Endothelial cell of umbilical vein (primary cell): Measurements from ENCODE around the gene C16orf90. TPM values are rescaled to one million over a fixed set of nuclear protein-coding genes. Genes with fewer than 3 reads are reported as not detected.

Source experiments
- BruUV-seq: library from RNA; stranded (reverse); fragments of 400-500 nt; replicated peaks from 2 replicates; lab custom pipeline; 2021; lab: Mats Ljungman, UMichigan
- CTCF ChIA-PET: fragments of 300-600, 350-600 bp; sonication (Branson Sonifier 250); formaldehyde crosslinking; loops from one replicate; lab custom pipeline; 2021; ENCODE audit warnings: antibody characterized with exemption, inconsistent platforms; lab: Charles Lee
- POLR2A ChIA-PET: fragments of 300-600, 350-600 bp; sonication (Branson Sonifier 250); formaldehyde crosslinking; loops from one replicate; lab custom pipeline; 2021; ENCODE audit warnings: antibody characterized with exemption, inconsistent platforms; lab: Charles Lee
- DNase-seq: peaks from one replicate; pipeline ENCODE4 v3.0.0-alpha.2; 2011; ENCODE audit warnings: low read depth, low spot score
- FAIRE-seq: peaks from 2 replicates; lab custom pipeline; 2011; peaks lifted over from hg19 to GRCh38; lab: Jason Lieb, UNC
- H2AFZ ChIP-seq: 2 replicates; pipeline ENCODE4 v1.6.0; 2012; ENCODE audit warnings: low read depth, low read length, control low read depth, inconsistent platforms
- H3K27ac ChIP-seq: 2 replicates; pipeline ENCODE4 v1.5.1; 2011; ENCODE audit warnings: low read depth, mild to moderate bottlenecking, control low read depth, low read length, moderate library complexity; ENCODE audit not compliant: insufficient read depth
- H3K27me3 ChIP-seq, 2 experiments: 2 replicates each; pipeline versions ENCODE4 v1.6.0 to v1.6.1; 2011; ENCODE audit warnings: low read length in 2 of 2, mixed read lengths in 1 of 2; ENCODE audit not compliant: control insufficient read depth in 2 of 2, insufficient read depth in 2 of 2
- H3K36me3 ChIP-seq, 2 experiments: 2 replicates in 1 of 2; 3 replicates in 1 of 2; pipeline ENCODE4 v1.5.1; 2011; ENCODE audit warnings: low read length in 2 of 2, mild to moderate bottlenecking in 1 of 2, moderate library complexity in 1 of 2; ENCODE audit not compliant: control insufficient read depth in 2 of 2, insufficient read depth in 2 of 2; ENCODE audit errors: extremely low read depth in 1 of 2
- H3K4me1 ChIP-seq: 3 replicates; pipeline ENCODE4 v1.5.1; 2011; ENCODE audit warnings: mild to moderate bottlenecking, low read length; ENCODE audit not compliant: control insufficient read depth, insufficient read depth; ENCODE audit errors: extremely low read depth
- H3K4me2 ChIP-seq: 2 replicates; pipeline ENCODE4 v1.6.1; 2011; ENCODE audit warnings: low read length, control low read depth, mixed read lengths; ENCODE audit not compliant: insufficient read depth
- H3K4me3 ChIP-seq, 3 experiments: fragments of 200-600 bp in 1 of 3; sonication (generic), shearing (Covaris generic) in 1 of 3; replicated peaks in 1 of 3; 2 replicates each; pipeline ENCODE4 v1.5.1; 2011 to 2016; ENCODE audit warnings: control low read depth in 3 of 3, low read length in 3 of 3, mild to moderate bottlenecking in 2 of 3, inconsistent platforms in 1 of 3, low read depth in 1 of 3, moderate library complexity in 1 of 3; ENCODE audit not compliant: insufficient read depth in 1 of 3
- H3K79me2 ChIP-seq: 2 replicates; pipeline ENCODE4 v1.6.0; 2012; ENCODE audit warnings: low read length, inconsistent platforms; ENCODE audit not compliant: control insufficient read depth, insufficient read depth
- H3K9ac ChIP-seq: replicated peaks from 2 replicates; pipeline ENCODE3; 2011; ENCODE audit warnings: low read length, control low read depth; ENCODE audit not compliant: insufficient read depth; ENCODE audit errors: extremely low read depth
- H3K9me1 ChIP-seq: replicated peaks from 3 replicates; pipeline ENCODE4 v1.6.0; 2011; ENCODE audit warnings: mild to moderate bottlenecking, low read length; ENCODE audit not compliant: control insufficient read depth, insufficient read depth; ENCODE audit errors: extremely low read depth
- H3K9me3 ChIP-seq: replicated peaks from 2 replicates; pipeline ENCODE4 v1.5.1; 2012; ENCODE audit warnings: low read length, inconsistent platforms; ENCODE audit not compliant: control insufficient read depth, insufficient read depth
- H4K20me1 ChIP-seq: replicated peaks from 2 replicates; pipeline ENCODE3; 2011; ENCODE audit warnings: mild to moderate bottlenecking, low read length; ENCODE audit not compliant: control insufficient read depth, insufficient read depth; ENCODE audit errors: extremely low read depth
- EZH2 ChIP-seq: IDR thresholded peaks from 2 replicates; pipeline ENCODE4 v1.6.1; 2012; ENCODE audit warnings: borderline replicate concordance, low read depth, mild to moderate bottlenecking, moderate library complexity, low read length, inconsistent platforms; ENCODE audit not compliant: severe bottlenecking
- MYC ChIP-seq: IDR thresholded peaks from one replicate; pipeline ENCODE4 v1.6.1; 2011; ENCODE audit warnings: mild to moderate bottlenecking, low read depth, low read length
- POLR2A ChIP-seq: IDR thresholded peaks from 2 replicates; pipeline ENCODE4 v1.6.1; 2012; ENCODE audit warnings: low read depth, mild to moderate bottlenecking, control low read depth, low read length
- POLR2AphosphoS5 ChIP-seq: IDR thresholded peaks from 2 replicates; pipeline ENCODE4 v1.6.1; 2012; ENCODE audit warnings: low read depth, mild to moderate bottlenecking, control low read depth, low read length, moderate library complexity; ENCODE audit not compliant: insufficient read depth
- dilution Hi-C: fragments of 300-500 bp; cut with MboI; formaldehyde crosslinking; loops from one replicate; pipeline ENCODE4 v1.15.0; 2019; ENCODE audit warnings: low sequenced_read_pairs; ENCODE audit not compliant: extremely low pct_ligation_motif_present
- intact Hi-C: fragments of 100-400 bp; cut with micrococcal nuclease; formaldehyde crosslinking; loops from one replicate; pipeline ENCODE4 v1.10.0; 2022
- polyA plus RNA-seq, 4 experiments: library from polyadenylated mRNA; depleted of rRNA in 3 of 4; stranded (reverse) in 3 of 4; unstranded in 1 of 4; fragments of >200 nt; gene quantifications; 2 replicates each; pipeline versions ENCODE4 v1.2.1 to v1.2.3, GENCODE V29; 2011 to 2012; ENCODE audit warnings: missing spikeins in 1 of 4
- total RNA-seq: library from RNA; stranded (reverse); gene quantifications from 2 replicates; pipeline ENCODE4 v1.2.3, GENCODE V29; 2021
- TF ChIP-seq, protein P1 (sequence below): IDR thresholded peaks from 2 replicates; pipeline ENCODE4 v1.6.1; 2011; ENCODE audit not compliant: insufficient read depth, insufficient read length

Gene C16orf90
- total and polyA plus RNA-seq, 2 donors (not counting 3 experiments of a cell fraction or from before 2014, with no cell fraction given) = not detected

DNA sequence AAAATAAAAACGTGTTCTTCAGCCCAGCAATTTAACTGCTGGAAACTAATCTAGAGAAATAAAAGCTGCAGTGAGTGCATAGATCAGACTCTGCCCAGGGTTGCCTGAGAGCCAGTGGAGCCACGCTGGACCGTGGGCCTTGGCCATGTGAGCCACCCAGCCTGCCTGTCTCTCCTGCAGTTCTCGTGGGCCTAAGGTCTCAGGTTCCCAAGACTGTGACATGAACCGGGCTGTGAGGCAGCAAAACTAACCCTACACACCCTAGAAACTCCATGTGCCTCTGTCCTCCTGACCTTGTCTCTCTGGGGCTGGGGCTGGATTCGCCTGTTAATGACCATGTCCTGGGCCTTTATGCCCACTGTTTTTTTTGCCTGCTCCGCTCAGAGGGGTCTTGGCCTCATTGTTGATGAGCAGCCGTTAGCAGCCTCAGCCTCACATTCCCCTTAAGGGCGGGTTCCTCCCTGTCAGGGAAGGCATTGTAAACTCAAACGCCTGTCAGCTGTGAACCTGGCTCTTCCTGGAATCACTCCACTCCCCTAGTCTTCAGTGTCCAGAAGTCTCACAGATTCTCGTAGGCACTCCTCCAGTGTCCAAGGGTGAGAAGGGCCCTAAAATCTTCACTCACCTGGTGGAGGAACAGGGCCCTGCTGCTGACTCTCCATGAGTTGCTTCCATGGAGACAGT, 16.9 kb downstream of the C16orf90 start:
- dilution Hi-C loops (no loop called here), intact Hi-C loops (no loop called here)
- peaks cover 30% of the 10 kb centered on the region for H3K79me2 ChIP-seq
- ChIA-PET POLR2A (no interaction called here), CTCF (no interaction called here)
- no peaks in the 10 kb centered on the region for H4K20me1 ChIP-seq
- H3K9me1 ChIP-seq = no peaks in the 10 kb centered on the region
- H2AFZ ChIP-seq = no peak overlapping the region
- no peaks in the 10 kb centered on the region for H3K9me3 ChIP-seq
- DNase-seq = no peak
- BruUV-seq = no TSS peak
- TF ChIP-seq POLR2A = no peak
- no peak for TF ChIP-seq EZH2
- no peak for TF ChIP-seq MYC
- no peak for TF ChIP-seq POLR2AphosphoS5
- TF ChIP-seq, protein P1, sequence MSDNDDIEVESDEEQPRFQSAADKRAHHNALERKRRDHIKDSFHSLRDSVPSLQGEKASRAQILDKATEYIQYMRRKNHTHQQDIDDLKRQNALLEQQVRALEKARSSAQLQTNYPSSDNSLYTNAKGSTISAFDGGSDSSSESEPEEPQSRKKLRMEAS = no peak
- no peak for FAIRE-seq
- no peaks in the 10 kb centered on the region for H3K27me3 ChIP-seq
- H3K27ac ChIP-seq = no peak overlapping the region
- peaks cover 2 to 26% of the 10 kb centered on the region in 2 experiments for H3K36me3 ChIP-seq
- no peak overlapping the region for H3K4me3 ChIP-seq
- H3K4me1 ChIP-seq = no peaks in the 10 kb centered on the region
- no peak overlapping the region for H3K9ac ChIP-seq
- H3K4me2 ChIP-seq = no peak overlapping the region

DNA sequence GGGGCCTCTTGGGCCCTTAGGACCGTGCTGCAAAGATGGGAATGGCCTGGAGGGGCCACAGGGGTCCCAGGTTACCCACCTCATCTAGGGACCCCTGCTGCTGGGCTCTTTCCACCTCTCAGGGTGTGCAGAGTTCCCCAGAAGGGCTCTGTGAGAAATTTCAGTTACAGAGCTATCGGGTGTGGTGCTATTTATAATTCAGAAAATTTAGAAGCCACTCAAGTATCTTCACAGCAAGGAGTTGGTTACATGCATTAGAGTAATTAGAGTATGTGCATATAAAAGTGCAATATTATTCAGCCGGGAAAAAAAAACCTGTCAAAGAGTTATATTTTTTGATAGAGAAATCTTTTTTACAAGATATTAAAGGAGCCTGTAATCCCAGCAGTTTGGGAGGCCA, 18.9 kb downstream of the C16orf90 start:
- POLR2A ChIA-PET = no interaction called here
- intact Hi-C loops = no loop called here

More for the DNA sequence above, 18.9 kb downstream of the C16orf90 start:
- no peak overlapping the region for H2AFZ ChIP-seq
- TF ChIP-seq EZH2 = no peak
- FAIRE-seq (no peak), DNase-seq (no peak)
- H3K4me3 ChIP-seq = no peak overlapping the region
- H3K79me2 ChIP-seq = peaks cover 43% of the 10 kb centered on the region
- no peaks in the 10 kb centered on the region for H4K20me1 ChIP-seq
- CTCF ChIA-PET = no interaction called here
- no peak overlapping the region for H3K9ac ChIP-seq
- H3K4me2 ChIP-seq = no peak overlapping the region
- no peak overlapping the region for H3K27ac ChIP-seq
- H3K36me3 ChIP-seq = peaks cover 2 to 13% of the 10 kb centered on the region in 2 experiments
- no peaks in the 10 kb centered on the region for H3K4me1 ChIP-seq
- no peaks in the 10 kb centered on the region for H3K9me3 ChIP-seq
- no peaks in the 10 kb centered on the region for H3K27me3 ChIP-seq
- no TSS peak for BruUV-seq
- H3K9me1 ChIP-seq = no peaks in the 10 kb centered on the region
- dilution Hi-C loops = no loop called here
